ENCODE data around the gene TDRD6.

- TF ChIP-seq POLR2AphosphoS5 (IDR thresholded peaks at IDR 0.05; ENCODE audit: insufficient read depth, low read depth, low read length) (no peak), MAX (IDR thresholded peaks at IDR 0.05; ENCODE audit: insufficient read depth, insufficient read length) (no peak), CTCF (IDR thresholded peaks at IDR 0.05; ENCODE audit: extremely low read depth in 1 of 2, insufficient read depth in 1 of 2, low read depth in 1 of 2, low read length in 2 of 2) (no peak), EZH2 (IDR thresholded peaks at IDR 0.05; ENCODE audit: borderline replicate concordance, low read depth, low read length, severe bottlenecking) (no peak), JUN (IDR thresholded peaks at IDR 0.05; ENCODE audit: borderline replicate concordance, insufficient read depth, insufficient read length, low read depth) (no peak), MYC (IDR thresholded peaks at IDR 0.05; ENCODE audit: low read depth, low read length) (no peak), POLR2A (IDR thresholded peaks at IDR 0.05; ENCODE audit: low read depth, low read length) (no peak)
Observed at GRCh38 chr6:46735720-46736031, 48.0 kb downstream of the TDRD6 start.

Data from endothelial cell of umbilical vein (primary cell).